HL-60 (cell line): Measurements from ENCODE around the gene APPBP2.

ENCODE experiments used
- DNase-seq, 2 experiments: peaks; one replicate each; pipeline ENCODE4 v3.0.0-alpha.2; 2010 to 2020; ENCODE audit warnings: low read depth in 1 of 2, low spot score in 1 of 2
- H3K27ac ChIP-seq: fragments of 250-450 bp; sonication (Bioruptor Pico); replicated peaks from 2 replicates; pipeline ENCODE4 v1.5.1; 2020; ENCODE audit warnings: mild to moderate bottlenecking, moderate library complexity
- H3K27me3 ChIP-seq: fragments of 250-450 bp; sonication (Bioruptor Pico); 2 replicates; pipeline ENCODE4 v1.5.1; 2021; ENCODE audit warnings: mild to moderate bottlenecking, moderate library complexity; ENCODE audit not compliant: insufficient read depth, poor library complexity, severe bottlenecking
- H3K4me3 ChIP-seq: replicated peaks from 2 replicates; pipeline ENCODE4 v1.5.1; 2011; ENCODE audit warnings: mild to moderate bottlenecking, control low read depth, low read length; ENCODE audit not compliant: insufficient read depth
- GABPA ChIP-seq: IDR thresholded peaks from 2 replicates; pipeline ENCODE4 v1.6.1; 2012; ENCODE audit warnings: low read depth
- POLR2AphosphoS5 ChIP-seq: IDR thresholded peaks from 2 replicates; pipeline ENCODE4 v1.6.1; 2012; ENCODE audit warnings: low read depth
- SPI1 ChIP-seq: IDR thresholded peaks from 2 replicates; pipeline ENCODE4 v1.6.1; 2012; ENCODE audit warnings: low read depth, mild to moderate bottlenecking, borderline replicate concordance
- TF ChIP-seq, protein P1 (sequence below): IDR thresholded peaks from 2 replicates; pipeline ENCODE4 v1.6.1; 2012; ENCODE audit warnings: low read depth; ENCODE audit not compliant: insufficient replicate concordance
- TF ChIP-seq, protein P2 (sequence below): IDR thresholded peaks from one replicate; pipeline ENCODE4 v1.5.1; 2011; ENCODE audit warnings: low read length, control low read depth, inconsistent platforms; ENCODE audit not compliant: insufficient read depth

The APPBP2 gene

DNA sequence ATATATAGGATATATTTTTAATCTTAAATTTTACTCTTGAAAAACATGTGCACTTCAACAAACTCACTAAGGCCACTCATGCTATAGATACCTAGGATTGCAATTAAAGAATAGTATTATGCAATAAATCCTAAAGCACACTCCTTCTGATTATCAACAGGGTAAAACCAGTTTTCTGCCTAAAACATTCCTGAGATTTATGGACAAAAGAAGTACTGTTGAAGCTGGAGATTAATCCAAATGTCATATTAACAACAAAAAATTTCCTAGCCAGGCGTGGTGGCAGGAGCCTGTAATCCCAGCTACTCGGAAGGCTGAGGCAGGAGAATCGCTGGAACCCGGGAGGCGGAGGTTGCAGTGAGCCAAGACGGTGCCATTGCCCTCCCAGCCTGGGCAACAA lies 82.3 kb downstream of the APPBP2 start:
- H3K27ac ChIP-seq = no peak overlapping the region
- TF ChIP-seq, protein P1, sequence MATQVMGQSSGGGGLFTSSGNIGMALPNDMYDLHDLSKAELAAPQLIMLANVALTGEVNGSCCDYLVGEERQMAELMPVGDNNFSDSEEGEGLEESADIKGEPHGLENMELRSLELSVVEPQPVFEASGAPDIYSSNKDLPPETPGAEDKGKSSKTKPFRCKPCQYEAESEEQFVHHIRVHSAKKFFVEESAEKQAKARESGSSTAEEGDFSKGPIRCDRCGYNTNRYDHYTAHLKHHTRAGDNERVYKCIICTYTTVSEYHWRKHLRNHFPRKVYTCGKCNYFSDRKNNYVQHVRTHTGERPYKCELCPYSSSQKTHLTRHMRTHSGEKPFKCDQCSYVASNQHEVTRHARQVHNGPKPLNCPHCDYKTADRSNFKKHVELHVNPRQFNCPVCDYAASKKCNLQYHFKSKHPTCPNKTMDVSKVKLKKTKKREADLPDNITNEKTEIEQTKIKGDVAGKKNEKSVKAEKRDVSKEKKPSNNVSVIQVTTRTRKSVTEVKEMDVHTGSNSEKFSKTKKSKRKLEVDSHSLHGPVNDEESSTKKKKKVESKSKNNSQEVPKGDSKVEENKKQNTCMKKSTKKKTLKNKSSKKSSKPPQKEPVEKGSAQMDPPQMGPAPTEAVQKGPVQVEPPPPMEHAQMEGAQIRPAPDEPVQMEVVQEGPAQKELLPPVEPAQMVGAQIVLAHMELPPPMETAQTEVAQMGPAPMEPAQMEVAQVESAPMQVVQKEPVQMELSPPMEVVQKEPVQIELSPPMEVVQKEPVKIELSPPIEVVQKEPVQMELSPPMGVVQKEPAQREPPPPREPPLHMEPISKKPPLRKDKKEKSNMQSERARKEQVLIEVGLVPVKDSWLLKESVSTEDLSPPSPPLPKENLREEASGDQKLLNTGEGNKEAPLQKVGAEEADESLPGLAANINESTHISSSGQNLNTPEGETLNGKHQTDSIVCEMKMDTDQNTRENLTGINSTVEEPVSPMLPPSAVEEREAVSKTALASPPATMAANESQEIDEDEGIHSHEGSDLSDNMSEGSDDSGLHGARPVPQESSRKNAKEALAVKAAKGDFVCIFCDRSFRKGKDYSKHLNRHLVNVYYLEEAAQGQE = no peak
- no peak for TF ChIP-seq SPI1
- no peak for TF ChIP-seq GABPA
- TF ChIP-seq POLR2AphosphoS5 = no peak
- TF ChIP-seq, protein P2, sequence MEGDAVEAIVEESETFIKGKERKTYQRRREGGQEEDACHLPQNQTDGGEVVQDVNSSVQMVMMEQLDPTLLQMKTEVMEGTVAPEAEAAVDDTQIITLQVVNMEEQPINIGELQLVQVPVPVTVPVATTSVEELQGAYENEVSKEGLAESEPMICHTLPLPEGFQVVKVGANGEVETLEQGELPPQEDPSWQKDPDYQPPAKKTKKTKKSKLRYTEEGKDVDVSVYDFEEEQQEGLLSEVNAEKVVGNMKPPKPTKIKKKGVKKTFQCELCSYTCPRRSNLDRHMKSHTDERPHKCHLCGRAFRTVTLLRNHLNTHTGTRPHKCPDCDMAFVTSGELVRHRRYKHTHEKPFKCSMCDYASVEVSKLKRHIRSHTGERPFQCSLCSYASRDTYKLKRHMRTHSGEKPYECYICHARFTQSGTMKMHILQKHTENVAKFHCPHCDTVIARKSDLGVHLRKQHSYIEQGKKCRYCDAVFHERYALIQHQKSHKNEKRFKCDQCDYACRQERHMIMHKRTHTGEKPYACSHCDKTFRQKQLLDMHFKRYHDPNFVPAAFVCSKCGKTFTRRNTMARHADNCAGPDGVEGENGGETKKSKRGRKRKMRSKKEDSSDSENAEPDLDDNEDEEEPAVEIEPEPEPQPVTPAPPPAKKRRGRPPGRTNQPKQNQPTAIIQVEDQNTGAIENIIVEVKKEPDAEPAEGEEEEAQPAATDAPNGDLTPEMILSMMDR = no peak
- no peaks in the 10 kb centered on the region for H3K27me3 ChIP-seq
- no peak overlapping the region for H3K4me3 ChIP-seq
- DNase-seq = no peak

DNA sequence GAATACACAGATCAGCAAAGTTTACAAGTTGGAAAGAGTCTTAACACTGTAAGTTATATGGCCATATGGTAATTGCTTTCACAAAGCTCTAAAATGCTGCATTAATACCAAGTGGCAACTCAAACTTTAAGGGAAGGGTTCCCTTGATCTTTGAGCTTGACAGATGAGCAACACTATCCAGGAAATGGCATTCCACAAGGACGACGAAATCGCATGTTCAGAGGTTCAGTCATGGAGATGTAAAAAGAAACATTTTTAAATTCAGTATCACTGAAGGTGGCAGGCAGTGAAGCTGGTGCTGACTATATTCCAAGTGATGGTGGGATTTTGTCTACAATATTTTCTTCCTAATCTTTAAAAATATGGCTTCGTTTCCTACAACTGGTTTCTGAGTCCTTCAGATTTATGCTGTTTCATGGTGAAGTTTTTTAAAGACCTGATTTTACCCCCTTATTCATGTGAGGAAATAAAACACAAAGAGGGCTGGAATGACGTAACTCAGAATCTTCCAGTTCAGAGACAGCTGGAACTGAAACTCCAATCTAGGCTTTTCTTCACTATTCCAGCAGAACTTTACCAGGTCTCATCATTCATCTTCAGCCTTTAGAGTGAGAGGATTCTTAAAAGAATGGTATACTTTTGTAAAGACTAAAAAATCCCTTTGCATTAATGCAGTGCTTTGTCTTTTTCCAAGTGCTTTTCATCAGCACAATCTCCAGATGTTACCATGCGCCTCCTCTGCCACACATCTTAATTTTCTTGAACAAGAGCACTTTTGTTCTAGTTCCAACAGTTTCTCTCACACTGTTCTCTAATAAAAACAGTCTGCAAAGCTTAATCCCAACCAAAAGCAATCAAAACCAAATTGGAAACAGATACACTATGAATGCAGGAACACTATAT lies 83.5 kb downstream of the APPBP2 start:
- Histone ChIP-seq H3K27ac (no peak overlapping the region), H3K4me3 (no peak overlapping the region), H3K27me3 (no peaks in the 10 kb centered on the region)
- TF ChIP-seq, protein P1 = no peak
- no peak for DNase-seq

DNA sequence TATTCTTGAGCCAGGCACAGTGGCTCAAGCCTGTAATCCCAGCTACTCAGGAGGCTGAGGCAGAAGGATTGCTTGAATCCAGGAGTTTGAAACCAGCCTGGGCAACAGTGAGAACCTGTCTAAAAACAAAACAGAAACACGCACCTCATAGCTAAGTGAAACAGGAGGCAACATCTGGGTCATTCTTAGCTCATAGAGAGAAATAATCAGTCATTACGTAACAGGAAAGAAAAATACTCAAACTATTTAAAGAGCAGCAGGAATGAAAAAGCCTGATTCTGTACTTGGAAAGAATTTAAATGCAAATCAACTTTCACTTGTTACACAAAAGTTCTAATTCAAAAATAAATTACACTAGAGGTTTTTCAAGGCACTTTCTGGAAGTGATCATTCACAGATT lies 86.5 kb downstream of the APPBP2 start:
- H3K4me3 ChIP-seq = no peak overlapping the region
- DNase-seq = no peak
- no peaks in the 10 kb centered on the region for H3K27me3 ChIP-seq
- TF ChIP-seq, protein P1 = no peak
- TF ChIP-seq, protein P2 = no peak
- TF ChIP-seq POLR2AphosphoS5 (no peak), SPI1 (no peak), GABPA (no peak)
- no peak overlapping the region for H3K27ac ChIP-seq
